HuH-7 (cell line): ENCODE measurements around the gene TECTB.

Experiments
- DNase-seq: peaks from one replicate; pipeline ENCODE4 v3.0.0; 2011; ENCODE audit warnings: low spot score

The TECTB gene

DNA sequence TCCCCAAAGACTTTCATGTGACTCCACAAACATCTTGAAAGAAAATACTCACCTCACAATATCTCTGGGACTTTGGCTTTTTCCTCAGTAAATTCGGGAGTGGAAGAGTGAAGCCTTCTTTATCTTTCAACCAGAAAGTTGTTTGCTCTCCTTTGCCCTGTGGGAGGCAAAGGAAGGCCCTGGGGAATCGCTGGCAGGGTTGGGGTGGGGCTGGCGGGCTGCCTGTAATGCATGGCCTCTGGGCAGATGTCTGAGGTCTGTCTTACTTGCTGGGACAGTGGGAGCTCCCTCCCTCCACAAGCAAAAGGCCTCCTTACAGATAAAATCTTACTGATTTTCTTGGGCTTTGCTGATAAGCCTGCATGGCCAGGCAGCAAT, 24.9 kb downstream of the TECTB start:
- DNase-seq: no peak

DNA sequence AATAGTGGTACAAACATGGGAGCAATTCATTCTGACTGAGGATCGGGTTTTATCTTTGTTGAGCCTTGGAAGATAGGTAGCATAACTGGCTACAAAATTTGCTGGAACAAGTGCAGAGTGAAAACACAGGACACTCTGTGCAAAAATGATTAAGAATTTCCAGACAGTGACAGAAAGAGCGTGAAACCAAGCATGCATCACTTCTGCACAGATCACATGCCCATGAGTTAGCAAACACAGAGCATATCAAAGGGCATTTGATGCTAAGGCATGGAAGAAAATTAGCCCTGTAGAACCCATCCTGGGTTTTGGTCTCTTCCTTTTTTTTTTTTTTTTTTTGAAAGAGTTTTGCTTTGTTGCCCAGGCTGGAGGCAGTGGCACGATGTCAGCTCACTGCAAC, 28.3 kb downstream of the TECTB start:
- DNase-seq: no peak

DNA sequence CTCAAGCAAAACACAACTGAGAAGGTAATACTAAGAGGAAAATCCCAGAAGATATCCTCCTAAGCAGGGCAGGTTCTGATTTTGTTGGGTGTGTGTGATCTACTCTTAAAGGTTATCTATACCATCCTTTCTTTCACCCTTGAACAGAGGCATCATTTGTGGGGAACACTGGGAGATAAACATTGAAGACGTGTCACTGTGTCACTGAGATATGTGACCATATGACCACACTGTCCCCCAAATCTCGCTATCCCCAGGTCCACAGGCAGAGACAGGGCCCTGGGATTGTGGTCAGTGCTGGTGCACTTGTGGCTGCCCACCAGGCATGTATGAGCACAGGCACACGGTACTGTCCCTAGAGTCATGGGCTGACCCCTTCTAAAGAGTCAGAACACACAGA, 30.0 kb downstream of the TECTB start:
- no peak for DNase-seq

DNA sequence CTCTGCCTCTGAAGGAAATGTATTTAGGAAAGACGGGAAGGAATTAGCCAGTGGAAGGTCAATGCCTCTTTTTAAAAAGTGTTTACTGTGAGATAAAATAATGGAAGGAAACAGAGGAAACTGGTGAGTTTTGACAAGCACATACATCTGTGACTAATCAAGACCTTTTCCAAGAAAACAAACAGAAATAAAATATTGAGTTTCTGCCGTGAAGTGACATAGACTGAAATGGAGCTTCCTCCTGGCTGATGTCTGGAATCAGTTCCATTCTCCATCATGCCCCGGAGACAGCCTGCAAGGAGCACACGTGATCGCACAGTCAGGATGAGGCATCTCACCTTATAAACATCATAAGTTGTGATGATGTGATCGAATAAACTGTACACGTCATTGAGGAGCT, 30.7 kb downstream of the TECTB start:
- no peak for DNase-seq

DNA sequence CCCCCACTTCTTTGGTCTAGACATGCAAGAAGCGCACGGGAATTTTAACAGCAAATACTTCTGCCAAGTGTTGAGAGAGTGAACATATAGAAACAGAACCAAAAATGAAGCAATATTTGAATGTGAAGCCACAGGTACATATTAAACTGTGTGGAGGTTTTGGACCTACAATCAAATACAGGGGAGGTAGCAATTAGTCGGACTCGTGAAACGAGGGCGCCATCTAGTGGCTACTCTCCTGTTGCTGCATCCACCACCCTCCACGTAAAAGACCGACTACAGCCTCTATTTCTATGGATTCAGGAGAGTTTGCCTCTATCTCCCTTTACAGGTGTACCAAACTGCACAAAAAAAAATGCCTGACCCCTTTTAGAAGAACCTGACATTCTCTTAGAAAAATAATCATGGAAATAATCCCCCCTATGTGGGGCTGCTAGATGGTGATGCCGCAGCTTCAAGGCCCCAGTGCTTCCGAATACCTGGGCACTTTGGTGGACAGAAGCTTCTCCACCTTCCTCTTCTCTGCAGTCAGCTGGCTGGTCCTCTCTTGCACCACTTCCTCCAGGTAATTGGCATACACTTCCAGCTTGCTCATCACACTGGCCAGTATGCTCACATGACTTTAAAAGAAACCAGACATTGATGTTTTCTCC, 31.7 kb downstream of the TECTB start:
- peak; percentile 68 for DNase-seq

DNA sequence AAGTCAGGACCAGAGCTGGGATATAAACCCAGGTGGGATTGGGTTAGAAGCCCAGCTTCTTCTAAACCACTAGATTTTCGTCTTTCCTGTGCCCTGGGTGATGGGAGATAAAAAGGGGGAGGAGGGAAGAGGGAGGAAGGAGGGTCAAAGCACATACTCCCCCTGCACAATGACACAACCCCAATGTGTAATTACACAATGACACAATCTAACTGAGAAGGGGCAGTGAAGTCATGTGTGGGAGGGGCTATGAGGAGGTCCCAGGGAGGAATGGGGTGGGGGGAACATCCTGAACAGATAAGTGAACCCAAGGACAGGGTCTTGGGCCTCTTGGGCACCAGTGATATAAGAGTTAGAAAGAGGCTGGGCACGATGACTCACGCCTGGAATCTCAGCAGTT, 44.5 kb downstream of the TECTB start:
- DNase-seq: no peak

DNA sequence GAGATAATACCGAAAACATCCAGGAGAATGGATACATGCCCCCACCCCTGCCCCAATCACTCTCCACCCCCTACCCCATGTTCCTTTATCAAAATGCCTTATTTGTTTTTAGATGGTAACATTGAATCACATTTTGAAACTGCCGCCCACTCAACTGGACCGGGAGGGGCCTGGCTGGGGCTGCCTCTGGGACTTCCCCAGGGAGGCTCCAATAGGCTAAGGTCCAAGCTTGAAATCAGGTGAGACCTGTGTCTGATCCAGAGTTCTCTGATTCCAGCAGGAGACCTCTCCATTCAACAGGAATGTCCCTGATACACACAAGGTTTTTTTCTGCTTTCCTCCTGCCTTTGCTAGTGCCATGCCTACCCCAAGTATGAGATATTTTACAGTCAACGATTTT, 47.0 kb downstream of the TECTB start:
- DNase-seq: no peak

DNA sequence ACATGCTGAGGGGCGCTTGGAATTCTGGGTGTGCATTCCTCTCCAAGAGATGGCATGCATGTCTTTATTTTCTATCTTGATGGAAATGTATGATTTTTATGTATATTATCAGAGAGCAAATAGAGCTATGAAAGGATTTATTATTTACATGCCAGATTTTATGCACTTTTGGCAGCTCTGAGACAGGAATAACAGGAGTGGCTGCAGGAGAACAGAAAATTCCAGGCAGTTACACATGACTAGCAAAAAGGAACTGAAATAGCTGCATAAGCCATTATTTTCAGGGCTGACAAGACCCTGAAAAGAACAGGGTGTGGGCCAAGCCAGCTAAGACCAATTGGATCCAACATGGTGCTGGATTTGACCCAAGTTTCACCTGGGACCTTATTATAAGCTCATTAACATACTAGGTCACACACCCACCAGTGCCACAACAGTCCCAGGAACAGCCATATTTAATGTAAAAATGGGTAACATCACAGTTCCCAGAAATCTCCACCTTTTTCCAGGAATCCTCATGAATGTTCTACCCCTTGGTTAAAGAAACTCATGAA, 47.5 kb downstream of the TECTB start:
- no peak for DNase-seq

DNA sequence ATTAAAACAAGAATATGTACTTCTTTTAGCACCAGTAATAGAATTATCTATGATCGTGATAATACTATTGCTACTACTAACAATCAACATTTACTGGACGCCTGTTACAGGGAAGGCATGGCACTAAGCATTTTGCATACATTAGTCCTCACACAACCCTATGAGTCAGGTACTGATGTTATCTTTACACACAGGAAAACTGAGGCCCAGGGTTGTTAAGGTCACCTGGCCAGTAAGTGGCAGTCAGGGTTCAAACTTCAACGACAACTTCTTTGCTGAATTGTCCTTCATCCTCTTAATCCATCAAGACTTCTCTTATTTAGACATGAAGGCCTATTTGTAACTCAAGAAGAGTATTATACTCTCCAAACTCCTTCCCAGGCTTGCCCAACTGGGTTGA, 48.8 kb downstream of the TECTB start:
- no peak for DNase-seq

DNA sequence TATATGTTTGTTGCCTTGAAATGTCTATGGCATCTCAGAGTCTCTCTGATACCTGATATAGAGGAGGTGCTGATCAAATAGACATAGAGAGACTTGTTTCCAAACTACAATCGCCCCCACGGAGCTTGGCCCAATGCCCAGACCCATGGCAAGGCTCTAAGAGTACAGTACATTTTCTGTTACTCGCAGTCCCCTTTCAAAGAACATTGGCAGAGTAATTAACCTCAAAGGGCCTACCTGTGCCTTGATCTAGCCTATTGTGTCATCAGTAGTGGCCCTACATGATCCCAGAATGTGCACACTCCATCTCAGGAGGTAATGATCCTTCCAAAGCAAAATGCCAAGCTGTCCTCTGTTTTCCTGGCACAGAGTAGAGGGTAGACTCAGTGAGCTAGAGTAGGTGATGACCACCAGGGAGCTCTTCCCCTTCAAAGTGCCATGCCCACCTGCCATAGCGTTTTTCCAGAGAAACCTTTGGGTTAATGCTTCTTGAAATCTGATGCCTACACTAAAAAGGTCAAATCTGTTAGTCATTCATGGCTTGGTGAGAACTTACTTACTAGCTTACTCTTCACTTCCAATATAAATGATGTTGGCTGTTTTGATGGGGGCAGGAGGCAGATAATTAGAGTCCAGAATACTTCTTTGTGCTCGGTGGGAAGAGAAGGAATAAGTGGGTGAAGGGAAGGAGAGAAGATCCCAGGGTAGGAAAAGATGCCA, 49.5 kb downstream of the TECTB start:
- DNase-seq: no peak

DNA sequence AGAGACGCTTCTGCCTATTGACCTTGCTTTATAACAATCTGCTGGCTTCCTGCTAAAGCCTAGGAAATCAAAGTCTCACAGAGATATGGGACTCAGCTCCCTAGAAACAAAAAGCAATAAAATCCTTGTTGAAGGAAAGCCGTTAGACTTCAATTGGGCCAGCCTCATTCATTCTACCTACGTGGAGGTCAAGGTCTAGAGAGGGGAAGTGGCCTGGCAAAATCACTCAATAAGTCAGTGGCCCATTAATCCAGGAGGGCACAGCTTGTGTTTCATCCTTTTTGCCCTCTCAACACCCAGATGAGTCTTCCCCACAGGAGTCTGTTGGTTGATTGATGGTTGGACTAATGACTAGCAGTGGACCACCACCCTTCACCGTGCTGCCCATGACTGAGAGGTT, 50.3 kb downstream of the TECTB start:
- no peak for DNase-seq

DNA sequence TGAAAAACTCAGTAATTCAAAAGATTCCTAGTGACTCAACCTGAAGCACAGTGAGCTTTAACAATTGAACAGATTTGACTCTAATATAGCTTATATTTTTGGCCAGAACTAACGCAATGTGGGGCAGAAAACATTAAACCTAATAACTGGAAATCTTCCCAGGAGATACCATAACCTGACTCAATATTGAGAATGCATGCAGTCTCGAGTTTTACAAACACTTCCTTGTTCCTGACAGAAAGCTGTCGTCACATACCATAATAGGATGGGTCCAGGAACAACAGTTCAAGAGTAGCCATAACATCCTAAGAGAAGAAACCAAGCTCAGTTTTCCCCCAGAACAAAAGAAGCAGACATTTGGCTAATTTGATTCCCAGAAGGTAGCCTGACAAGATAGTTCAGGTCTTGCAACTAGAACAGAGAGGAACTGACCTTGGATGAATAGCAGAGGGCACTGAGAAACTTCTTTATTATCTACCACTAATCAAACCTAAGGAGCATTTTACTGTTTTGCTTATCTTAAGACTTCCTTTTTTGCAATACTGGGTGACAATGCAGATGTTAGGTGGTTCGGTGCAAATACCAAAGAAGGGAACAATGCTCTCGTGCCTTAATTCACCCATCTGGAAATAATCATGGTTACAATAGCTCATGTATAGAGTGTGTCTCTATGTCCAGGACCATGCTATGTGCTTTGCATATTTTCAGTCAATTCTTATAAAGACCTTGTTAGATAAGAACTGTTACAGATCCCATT, 52.1 kb downstream of the TECTB start:
- DNase-seq: no peak

DNA sequence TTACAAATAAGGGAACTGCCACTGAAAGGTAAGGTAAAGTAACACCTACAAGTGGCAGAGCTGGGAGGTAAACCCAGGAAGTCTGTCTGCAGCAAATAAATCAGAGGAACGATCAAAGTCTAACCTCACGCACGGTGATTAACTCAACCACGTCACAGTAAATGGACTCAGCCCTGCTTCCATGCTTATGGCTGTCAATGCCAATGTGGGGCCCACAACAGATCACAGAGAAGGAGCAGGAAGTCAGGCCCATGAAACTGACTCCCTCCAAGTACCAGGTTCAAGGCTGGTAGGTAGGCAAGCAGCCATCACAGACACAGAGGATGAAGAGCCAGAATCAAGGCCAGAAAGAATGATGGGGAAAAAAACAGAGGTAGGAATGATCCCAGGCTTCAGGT, 52.7 kb downstream of the TECTB start:
- no peak for DNase-seq

DNA sequence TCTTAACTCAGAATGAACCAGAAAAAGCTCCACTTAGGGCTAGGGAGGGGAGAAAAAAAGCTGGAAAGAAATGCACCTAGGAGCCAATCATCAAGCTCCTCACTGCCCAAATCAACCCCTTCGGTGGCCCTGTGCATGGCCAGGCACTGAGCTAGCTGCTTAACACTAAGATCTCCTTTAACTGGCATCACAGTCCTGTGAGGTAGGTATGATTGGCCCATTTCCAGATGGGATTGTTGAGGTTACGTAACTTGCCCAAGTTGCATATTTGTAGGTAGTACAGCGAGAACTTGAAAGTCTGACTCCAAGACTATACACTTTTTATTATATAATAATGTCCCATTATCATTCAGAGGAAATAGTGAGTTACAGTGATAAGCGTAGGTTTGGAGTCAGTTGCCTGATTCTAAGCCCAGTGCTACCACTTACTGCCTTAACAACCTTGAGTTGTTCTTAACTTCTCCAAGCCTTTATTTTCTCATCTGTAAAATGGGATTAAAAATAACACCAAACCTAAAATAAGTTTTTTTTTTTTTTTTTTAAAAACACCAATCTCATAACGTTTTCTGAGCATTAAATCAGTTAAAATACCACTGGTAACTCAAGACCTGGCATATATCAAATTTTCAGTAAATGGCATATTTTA, 53.5 kb downstream of the TECTB start:
- no peak for DNase-seq

DNA sequence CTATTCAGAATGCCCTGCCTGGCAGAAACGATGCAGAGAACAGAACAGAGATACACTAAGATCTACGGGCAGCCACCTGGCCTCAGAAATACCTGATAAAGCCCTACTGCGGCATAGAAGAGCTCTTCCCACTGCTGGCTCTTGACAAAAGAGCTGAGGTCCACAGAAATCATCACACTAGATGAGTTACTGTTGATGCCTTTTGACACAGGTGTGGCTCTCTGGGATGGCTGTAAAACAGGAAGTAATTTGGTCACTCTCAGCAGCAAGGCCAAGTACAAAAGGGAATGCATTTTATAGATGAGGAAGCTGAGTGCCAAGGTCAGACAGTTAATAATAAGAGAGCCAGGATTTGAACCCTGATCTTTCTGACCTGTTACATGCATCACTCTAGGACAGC, 55.8 kb downstream of the TECTB start:
- DNase-seq: no peak

DNA sequence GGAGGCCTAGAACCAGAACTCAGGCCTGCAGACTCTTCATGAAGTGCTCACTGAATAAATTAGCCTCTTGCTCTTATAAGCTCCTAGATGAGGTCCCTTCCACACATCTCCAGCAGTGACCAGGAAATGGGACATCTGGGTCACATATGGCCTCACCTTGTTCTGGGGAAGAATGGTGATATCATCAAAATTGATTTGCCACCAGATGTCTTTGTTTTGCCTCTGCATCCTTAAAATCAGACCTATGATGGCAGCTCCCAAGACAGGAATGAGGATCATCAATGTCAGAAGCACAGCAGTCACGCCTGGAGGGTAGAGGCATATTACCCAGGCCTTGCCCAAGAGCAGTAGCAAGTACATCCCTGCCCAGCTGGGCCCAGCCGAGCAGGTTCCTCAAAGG, 57.4 kb downstream of the TECTB start:
- no peak for DNase-seq

DNA sequence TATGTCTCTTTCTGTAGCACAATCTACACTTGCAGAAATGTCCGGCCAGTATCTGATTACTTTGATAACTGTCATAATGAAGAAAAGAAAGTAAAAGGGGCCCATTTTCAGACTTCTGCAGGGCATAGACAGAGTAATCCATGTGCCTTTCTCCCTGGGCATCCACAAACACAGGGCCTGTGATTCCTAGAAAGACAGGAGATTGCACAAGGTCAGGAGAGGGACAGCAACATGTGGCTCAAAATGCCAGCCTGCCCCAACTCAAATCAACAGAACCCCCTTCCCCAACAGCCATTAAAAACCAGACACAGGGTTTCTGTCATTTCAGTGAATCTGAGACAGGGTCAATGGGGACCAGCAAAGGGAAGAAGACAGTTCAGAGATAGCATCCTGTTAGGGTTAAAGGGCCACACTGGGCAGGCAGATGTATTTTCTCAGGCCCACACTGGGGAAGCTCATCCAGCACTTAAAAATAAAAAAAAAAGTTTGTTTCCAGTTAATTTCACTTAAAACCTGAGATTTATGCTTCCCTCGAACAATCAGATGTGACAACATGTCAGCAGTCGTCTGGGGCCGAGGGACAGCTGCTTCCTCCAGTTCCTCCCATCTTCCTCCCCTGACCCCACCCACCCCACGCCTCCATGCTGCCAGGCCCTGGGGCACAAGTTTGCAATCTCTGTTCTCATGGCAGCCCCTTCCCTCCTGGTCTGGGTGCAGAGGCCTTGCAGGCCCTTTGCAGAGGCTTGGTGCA, 60.0 kb downstream of the TECTB start:
- DNase-seq: no peak

DNA sequence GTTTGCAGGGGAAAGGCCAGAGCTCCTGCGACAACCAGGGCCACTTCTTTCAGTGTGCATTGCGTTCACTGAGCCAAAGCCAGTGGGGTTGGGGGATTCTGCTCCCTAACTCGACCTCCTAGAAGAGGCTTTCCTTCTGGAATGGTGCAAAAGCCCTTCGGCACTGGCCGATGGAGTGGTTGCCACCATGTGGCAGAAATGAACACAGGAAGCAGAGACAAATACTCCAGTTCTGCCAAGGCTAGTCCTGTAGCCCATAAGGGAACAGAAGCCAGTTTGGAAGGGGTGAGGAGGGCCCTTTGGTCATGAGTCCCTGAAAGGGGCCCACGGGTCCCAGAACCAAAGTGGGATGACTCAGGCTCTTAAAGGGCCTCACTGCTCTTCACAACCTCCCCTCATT, 61.1 kb downstream of the TECTB start:
- DNase-seq: no peak

DNA sequence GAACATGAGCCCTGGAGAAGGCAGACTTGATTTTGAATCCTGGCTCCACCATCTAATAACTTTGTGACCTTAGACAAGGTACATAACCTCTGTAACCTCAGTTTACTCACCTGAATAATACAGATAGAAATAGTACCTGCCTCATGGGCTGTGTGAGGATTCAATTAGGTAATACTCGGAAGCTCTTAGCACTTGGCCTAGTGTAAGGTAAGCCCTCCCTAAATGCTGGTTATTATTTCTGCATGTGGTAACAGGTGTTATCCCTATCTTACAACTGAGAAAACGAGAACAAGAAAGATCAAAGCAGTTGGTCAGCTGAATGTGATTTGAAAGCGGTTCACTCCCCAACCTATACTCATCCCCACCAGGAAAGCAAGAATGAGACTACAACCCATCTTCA, 62.0 kb downstream of the TECTB start:
- DNase-seq: no peak

DNA sequence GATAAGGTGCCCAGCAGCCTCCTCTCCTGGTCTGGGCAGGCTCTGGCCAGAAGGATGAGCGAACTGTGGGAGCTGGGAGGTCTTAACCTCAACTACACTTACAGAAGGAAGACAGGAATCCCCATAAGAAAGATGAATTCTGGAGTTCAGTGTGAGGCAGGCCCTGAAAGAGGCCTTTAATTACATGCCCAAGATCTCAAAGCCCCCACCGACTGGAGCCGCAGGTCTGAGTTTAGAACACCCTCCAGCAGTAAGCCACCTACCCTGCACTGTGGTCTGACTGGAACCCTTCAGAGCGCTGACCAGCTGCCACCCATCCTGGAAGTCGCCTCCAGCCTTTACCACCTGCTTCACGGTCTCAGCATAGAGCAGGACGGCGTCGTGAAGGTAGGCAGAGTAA, 62.5 kb downstream of the TECTB start:
- DNase-seq: no peak

DNA sequence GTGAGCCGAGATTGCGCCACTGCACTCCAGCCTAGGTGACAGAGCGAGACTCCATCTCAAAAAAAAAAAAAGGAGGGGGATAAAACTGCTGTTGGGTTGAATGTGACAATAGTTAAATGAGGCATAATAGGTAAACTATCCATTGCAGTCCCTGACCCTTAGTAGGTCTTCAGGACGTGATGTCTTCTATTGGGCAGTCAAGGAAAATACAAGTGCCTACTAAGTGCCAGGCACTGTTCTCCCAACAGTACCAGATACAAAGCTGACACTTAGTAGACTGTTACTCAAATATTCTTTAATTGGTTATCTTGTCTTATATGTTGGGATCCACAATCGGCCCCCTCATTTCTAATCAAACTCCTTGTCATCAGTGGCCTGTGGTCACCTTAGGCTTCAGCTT, 63.6 kb downstream of the TECTB start:
- DNase-seq: no peak
